GM12865 (cell line): Measurements from ENCODE around the gene TMEM266.

Experiments used
- DNase-seq: peaks from one replicate; pipeline ENCODE4 v3.0.0; 2010; ENCODE audit warnings: low read depth
- H3K4me3 ChIP-seq: 2 replicates; pipeline ENCODE4 v1.5.1; 2011; ENCODE audit warnings: mild to moderate bottlenecking, low read depth, low read length, control low read depth
- CTCF ChIP-seq: IDR thresholded peaks from 2 replicates; pipeline ENCODE4 v1.5.1; 2011; ENCODE audit warnings: low read length, control low read depth, low read depth, inconsistent platforms; ENCODE audit not compliant: insufficient read depth; ENCODE audit errors: missing control alignments

Gene TMEM266

GRCh38 chr15:76158815-76159214 lies 99.0 kb downstream of the TMEM266 start:
- no peak for TF ChIP-seq CTCF
- DNase-seq = no peak
- no peak overlapping the region for H3K4me3 ChIP-seq

GRCh38 chr15:76159282-76159681 lies 99.5 kb downstream of the TMEM266 start:
- H3K4me3 ChIP-seq = no peak overlapping the region
- no peak for TF ChIP-seq CTCF
- no peak for DNase-seq

- DNase-seq = no peak
- TF ChIP-seq CTCF = no peak
- no peak overlapping the region for H3K4me3 ChIP-seq
These were observed 100.8 kb downstream of the TMEM266 start for GRCh38 chr15:76160426-76161152.

- no peak for DNase-seq
- no peak overlapping the region for H3K4me3 ChIP-seq
- no peak for TF ChIP-seq CTCF
These were observed 101.6 kb downstream of the TMEM266 start for GRCh38 chr15:76161153-76162035.

GRCh38 chr15:76162036-76162398 lies 102.2 kb downstream of the TMEM266 start:
- no peak for DNase-seq
- H3K4me3 ChIP-seq = no peak overlapping the region
- TF ChIP-seq CTCF = no peak

- TF ChIP-seq CTCF = no peak
- no peak overlapping the region for H3K4me3 ChIP-seq
- DNase-seq = no peak
These were observed 103.1 kb downstream of the TMEM266 start for GRCh38 chr15:76162784-76163456.
